Ascending aorta (tissue), 2 donors: ENCODE results near the gene CYP26B1. TPM values are rescaled to one million over a fixed set of nuclear protein-coding genes. Genes with fewer than 3 reads are reported as not detected.

Experiments used
- DNase-seq, 2 donors: peaks; one replicate each; pipeline ENCODE4 v3.0.0-alpha.2; 2019; ENCODE audit warnings: low spot score in 2 of 2
- H3K27ac ChIP-seq, 2 donors: fragments of 200-600 bp; sonication (generic); one replicate each; pipeline ENCODE4 v1.5.1; 2016 to 2017; ENCODE audit warnings: mild to moderate bottlenecking in 1 of 2
- H3K27me3 ChIP-seq: fragments of 200-600 bp; sonication (generic); one replicate; pipeline ENCODE4 v1.5.1; 2017
- H3K36me3 ChIP-seq, 2 donors: fragments of 200-600 bp; sonication (generic); one replicate each; pipeline ENCODE4 v1.5.1; 2016
- H3K4me1 ChIP-seq, 2 donors: fragments of 200-600 bp; sonication (generic); one replicate each; pipeline ENCODE4 v1.5.1; 2016 to 2017; ENCODE audit warnings: mild to moderate bottlenecking in 1 of 2
- H3K4me3 ChIP-seq, 2 donors: fragments of 200-600 bp; sonication (generic); one replicate each; pipeline ENCODE4 v1.5.1; 2016 to 2017; ENCODE audit warnings: mild to moderate bottlenecking in 1 of 2
- H3K9me3 ChIP-seq, 2 donors: fragments of 200-600 bp; sonication (generic); one replicate each; pipeline ENCODE4 v1.5.1; 2016
- intact Hi-C: fragments of 100-400 bp; cut with DNase I; formaldehyde crosslinking; loops from one replicate; pipeline ENCODE4 v1.15.1; 2023
- total RNA-seq: library from RNA; depleted of rRNA; stranded (reverse); fragments of >200 nt; gene quantifications from one replicate; pipeline ENCODE4 v1.1.0, GENCODE V29; 2016
- TF ChIP-seq, protein P1 (sequence below), 3 experiments: fragments of 200-600 bp in 2 of 3; fragments of 450-650 bp in 1 of 3; sonication (generic) in 2 of 3; IDR thresholded peaks; one replicate each; pipeline ENCODE4 v1.5.1; 2016 to 2019; ENCODE audit warnings: antibody characterized with exemption in 3 of 3, mild to moderate bottlenecking in 1 of 3, moderate library complexity in 1 of 3

Gene CYP26B1
- total RNA-seq, 1 donor from 2014 or later: 18.6 TPM

DNA sequence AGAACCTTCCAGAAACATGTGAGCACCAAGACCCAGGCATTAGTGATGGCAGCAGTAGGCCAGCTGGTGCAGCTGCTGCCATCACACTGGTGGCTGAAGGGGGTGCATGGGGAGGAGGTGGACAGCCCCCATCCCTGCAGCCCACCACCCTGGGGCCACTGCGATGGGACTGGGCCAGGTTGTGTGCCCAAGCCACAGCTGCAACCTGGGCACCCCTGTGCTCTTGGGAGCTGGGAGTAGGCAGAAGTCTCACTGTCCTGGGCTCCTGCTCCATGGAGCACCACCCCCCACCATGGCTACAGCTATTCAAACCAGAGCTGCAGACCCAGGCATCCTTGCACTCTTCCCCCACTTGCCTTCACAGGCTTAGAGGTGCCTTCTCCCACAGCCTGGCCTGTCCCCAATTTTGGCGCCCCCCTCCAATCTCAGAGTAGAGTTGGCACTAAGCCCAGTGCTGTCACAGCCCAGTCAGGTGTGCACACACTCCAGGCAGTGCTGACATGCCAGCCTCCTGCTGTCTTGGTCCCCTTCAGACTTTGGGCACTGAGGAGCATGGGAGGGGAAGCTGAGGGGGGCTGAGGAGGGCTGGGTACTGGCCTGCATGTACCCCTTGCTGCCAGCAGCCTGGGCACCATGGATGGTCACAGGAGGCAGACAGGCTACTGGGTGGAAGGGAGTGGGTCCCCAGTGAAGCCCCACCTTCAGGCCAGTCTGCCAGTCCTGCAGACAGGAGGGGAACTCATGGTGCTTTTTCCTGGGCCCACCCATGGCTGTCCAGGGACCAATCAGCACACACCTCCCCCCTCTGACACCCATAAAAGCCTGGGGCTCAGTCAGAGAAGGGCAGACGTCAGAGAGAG lies 67.1 kb downstream of the CYP26B1 start:
- no peak for DNase-seq
- intact Hi-C loops: no loop called here

More for the DNA sequence above, 67.1 kb downstream of the CYP26B1 start:
- no peak overlapping the region for H3K27ac ChIP-seq
- H3K36me3 ChIP-seq: no peaks in the 10 kb centered on the region
- no peaks in the 10 kb centered on the region for H3K9me3 ChIP-seq
- TF ChIP-seq, protein P1, sequence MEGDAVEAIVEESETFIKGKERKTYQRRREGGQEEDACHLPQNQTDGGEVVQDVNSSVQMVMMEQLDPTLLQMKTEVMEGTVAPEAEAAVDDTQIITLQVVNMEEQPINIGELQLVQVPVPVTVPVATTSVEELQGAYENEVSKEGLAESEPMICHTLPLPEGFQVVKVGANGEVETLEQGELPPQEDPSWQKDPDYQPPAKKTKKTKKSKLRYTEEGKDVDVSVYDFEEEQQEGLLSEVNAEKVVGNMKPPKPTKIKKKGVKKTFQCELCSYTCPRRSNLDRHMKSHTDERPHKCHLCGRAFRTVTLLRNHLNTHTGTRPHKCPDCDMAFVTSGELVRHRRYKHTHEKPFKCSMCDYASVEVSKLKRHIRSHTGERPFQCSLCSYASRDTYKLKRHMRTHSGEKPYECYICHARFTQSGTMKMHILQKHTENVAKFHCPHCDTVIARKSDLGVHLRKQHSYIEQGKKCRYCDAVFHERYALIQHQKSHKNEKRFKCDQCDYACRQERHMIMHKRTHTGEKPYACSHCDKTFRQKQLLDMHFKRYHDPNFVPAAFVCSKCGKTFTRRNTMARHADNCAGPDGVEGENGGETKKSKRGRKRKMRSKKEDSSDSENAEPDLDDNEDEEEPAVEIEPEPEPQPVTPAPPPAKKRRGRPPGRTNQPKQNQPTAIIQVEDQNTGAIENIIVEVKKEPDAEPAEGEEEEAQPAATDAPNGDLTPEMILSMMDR (IDR thresholded peaks at IDR 0.05): no peak
- H3K4me1 ChIP-seq: no peaks in the 10 kb centered on the region
- H3K4me3 ChIP-seq: no peak overlapping the region
- H3K27me3 ChIP-seq: no peaks in the 10 kb centered on the region
